Erythroblast (primary cell): Measurements from ENCODE around the gene HSD3B1.

Source experiments
- GATA1 ChIP-seq: IDR thresholded peaks from 2 replicates; pipeline ENCODE4 v1.6.1; 2011; ENCODE audit warnings: low read depth, mild to moderate bottlenecking, control low read depth, low read length, moderate library complexity
- POLR2A ChIP-seq: IDR thresholded peaks from 2 replicates; pipeline ENCODE4 v1.6.1; 2011; ENCODE audit warnings: mild to moderate bottlenecking, low read length

DNA sequence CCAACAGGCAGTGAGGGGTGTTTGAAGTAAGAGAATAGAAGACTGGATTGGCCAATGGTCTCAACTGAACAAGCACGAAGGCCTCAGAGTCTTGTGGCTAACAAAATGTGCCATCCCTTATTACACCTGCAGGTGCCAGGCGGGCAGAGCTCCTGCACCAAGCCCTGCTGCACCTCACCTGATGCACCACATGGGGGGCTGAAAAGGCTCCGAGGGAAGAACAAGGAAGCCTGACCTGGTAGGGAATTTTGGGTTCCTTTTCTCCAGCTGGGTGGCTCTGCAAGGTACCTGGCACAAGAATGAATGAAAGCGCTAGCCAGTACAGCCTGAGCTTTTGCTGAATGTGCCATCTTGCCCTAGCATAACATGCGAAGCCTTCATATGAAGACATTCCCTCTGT is 9.7 kb downstream of the HSD3B1 start:
- no peak for TF ChIP-seq POLR2A
- no peak for TF ChIP-seq GATA1
